ENCODE measurements around the gene SCART1.
"Not testable (repeated sequence)": the region's sequence is repeated elsewhere in the genome, so short reads cannot be mapped to it uniquely, and the experiment has no call there.

Gene SCART1

GRCh38 chr10:133474665-133475424 lies 21.1 kb downstream of the SCART1 start:
- no peak for DNase-seq

GRCh38 chr10:133475425-133475734 lies 21.6 kb downstream of the SCART1 start:
- DNase-seq, result peak in 2 of 5 experiments; percentile 76 to 90

GRCh38 chr10:133475821-133476640 lies 22.3 kb downstream of the SCART1 start:
- DNase-seq, result peak in 2 of 5 experiments; percentile 26 to 82

GRCh38 chr10:133476641-133476990 lies 22.9 kb downstream of the SCART1 start:
- no peak for DNase-seq

- DNase-seq, result no peak
Measured at GRCh38 chr10:133481086-133481643, 27.4 kb downstream of the SCART1 start.

GRCh38 chr10:133481657-133482056 lies 27.9 kb downstream of the SCART1 start:
- DNase-seq, result no peak

- no peak for DNase-seq
Measured at GRCh38 chr10:133484818-133485217, 31.1 kb downstream of the SCART1 start.

- no peak for DNase-seq
Measured at GRCh38 chr10:133487085-133487484, 33.3 kb downstream of the SCART1 start.

- DNase-seq, result no peak
Measured at GRCh38 chr10:133488354-133488753, 34.6 kb downstream of the SCART1 start.

- DNase-seq, result peak in 1 of 5 experiments; percentile 8
Measured at GRCh38 chr10:133489816-133490588, 36.3 kb downstream of the SCART1 start.

GRCh38 chr10:133493562-133493961 lies 39.8 kb downstream of the SCART1 start:
- not testable (repeated sequence) for DNase-seq

GRCh38 chr10:133497363-133497762 lies 43.6 kb downstream of the SCART1 start:
- not testable (repeated sequence) for DNase-seq

GRCh38 chr10:133499176-133499575 lies 45.4 kb downstream of the SCART1 start:
- DNase-seq, result not testable (repeated sequence)

- not testable (repeated sequence) for DNase-seq
Measured at GRCh38 chr10:133500897-133501296, 47.2 kb downstream of the SCART1 start.

- peak in 1 of 5 experiments; percentile 78 for DNase-seq
Measured at GRCh38 chr10:133509700-133510099, 56.0 kb downstream of the SCART1 start.

- DNase-seq, result no peak
Measured at GRCh38 chr10:133511408-133511807, 57.7 kb downstream of the SCART1 start.

GRCh38 chr10:133511907-133512528 lies 58.3 kb downstream of the SCART1 start:
- no peak for DNase-seq

- DNase-seq, result no peak
Measured at GRCh38 chr10:133515471-133515870, 61.7 kb downstream of the SCART1 start.

- DNase-seq, result no peak
Measured at GRCh38 chr10:133516057-133516456, 62.3 kb downstream of the SCART1 start.

GRCh38 chr10:133518517-133518916 lies 64.8 kb downstream of the SCART1 start:
- DNase-seq, result not testable (repeated sequence)
